ENCODE measurements around the gene FBXW11. TPM values are rescaled to one million over a fixed set of nuclear protein-coding genes. Genes with fewer than 3 reads are reported as not detected.
"Not testable (repeated sequence)": the region's sequence is repeated elsewhere in the genome, so short reads cannot be mapped to it uniquely, and the experiment has no call there.

Gene FBXW11
- total and polyA plus RNA-seq, 4 donors = 7.6 to 87.5 (median 35.2) TPM

DNA sequence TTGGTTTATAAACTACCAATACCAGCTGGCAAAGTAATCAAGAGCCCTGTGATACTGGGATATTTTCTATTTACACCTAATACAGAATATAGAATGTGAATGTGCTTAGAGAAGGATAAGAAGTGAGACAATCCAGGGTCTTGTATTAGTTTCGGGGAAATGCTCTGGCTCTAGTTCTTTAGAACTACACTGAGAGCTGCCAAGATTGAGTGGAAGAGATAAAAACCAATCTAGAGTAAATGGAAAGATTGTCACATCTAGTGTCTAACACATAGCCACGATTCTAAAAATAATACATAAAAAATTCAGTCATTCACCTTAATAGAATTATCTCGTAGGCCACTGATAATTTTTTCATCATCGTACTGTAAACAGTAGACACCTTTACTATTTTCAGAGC is 115.3 kb downstream of the FBXW11 start:
- Histone ChIP-seq H3K27me3 (ENCODE audit: control insufficient read depth in 3 of 3, insufficient read depth in 3 of 3, low read length in 2 of 3) (no peaks in the 10 kb centered on the region), H3K9me3 (ENCODE audit: control insufficient read depth in 4 of 4, insufficient read depth in 3 of 4, low read length in 3 of 4) (no peaks in the 10 kb centered on the region), H3K27ac (ENCODE audit: low read depth in 1 of 2, low read length in 1 of 2) (no peak overlapping the region), H3K36me3 (ENCODE audit: control insufficient read depth in 4 of 4, insufficient read depth in 4 of 4, low read length in 4 of 4) (peaks cover 0 to 17% (median 7%) of the 10 kb centered on the region in 4 donors), H3K4me1 (ENCODE audit: control insufficient read depth in 5 of 5, insufficient read depth in 5 of 5, low read length in 5 of 5) (peaks cover 0 to 27% (median 12%) of the 10 kb centered on the region in 5 donors), H3K9ac (ENCODE audit: insufficient read depth in 1 of 2, low read length in 2 of 2) (no peak overlapping the region), H3K4me3 (no peak overlapping the region)
- TF ChIP-seq, protein P1, sequence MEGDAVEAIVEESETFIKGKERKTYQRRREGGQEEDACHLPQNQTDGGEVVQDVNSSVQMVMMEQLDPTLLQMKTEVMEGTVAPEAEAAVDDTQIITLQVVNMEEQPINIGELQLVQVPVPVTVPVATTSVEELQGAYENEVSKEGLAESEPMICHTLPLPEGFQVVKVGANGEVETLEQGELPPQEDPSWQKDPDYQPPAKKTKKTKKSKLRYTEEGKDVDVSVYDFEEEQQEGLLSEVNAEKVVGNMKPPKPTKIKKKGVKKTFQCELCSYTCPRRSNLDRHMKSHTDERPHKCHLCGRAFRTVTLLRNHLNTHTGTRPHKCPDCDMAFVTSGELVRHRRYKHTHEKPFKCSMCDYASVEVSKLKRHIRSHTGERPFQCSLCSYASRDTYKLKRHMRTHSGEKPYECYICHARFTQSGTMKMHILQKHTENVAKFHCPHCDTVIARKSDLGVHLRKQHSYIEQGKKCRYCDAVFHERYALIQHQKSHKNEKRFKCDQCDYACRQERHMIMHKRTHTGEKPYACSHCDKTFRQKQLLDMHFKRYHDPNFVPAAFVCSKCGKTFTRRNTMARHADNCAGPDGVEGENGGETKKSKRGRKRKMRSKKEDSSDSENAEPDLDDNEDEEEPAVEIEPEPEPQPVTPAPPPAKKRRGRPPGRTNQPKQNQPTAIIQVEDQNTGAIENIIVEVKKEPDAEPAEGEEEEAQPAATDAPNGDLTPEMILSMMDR (IDR thresholded peaks at IDR 0.05; ENCODE audit: control extremely low read depth, extremely low read depth) = no peak
- ATAC-seq (ENCODE audit: insufficient read depth, low FRiP score) (no peak), DNase-seq (no peak)
- 93 to 94% methylated on average over 4 of the region's 4 CpGs for WGBS, 2 donors

DNA sequence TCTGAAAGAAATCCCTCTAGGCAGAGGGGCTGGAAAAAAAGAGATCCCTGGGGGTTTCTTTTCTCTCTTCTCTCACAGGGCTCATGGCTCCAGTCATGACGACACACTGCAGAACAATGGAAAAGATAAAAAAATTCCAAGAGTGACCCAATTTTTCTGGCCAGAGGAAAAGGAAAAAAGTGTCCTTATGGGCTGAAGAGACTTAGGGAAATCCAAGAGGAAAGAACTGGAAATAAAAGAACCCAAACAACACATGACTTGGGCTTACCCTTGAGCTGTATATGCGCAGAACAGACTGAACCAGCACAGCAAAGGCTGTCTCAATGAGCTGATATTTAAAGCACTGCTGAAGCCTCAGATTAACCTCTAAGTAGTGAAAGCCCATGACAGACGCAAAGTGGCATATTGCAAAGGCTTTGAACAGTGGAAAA is 118.4 kb downstream of the FBXW11 start:
- Histone ChIP-seq H3K4me1 (ENCODE audit: control insufficient read depth in 5 of 5, insufficient read depth in 5 of 5, low read length in 5 of 5) (peaks cover 0 to 18% (median 0%) of the 10 kb centered on the region in 5 donors), H3K36me3 (ENCODE audit: control insufficient read depth in 4 of 4, insufficient read depth in 4 of 4, low read length in 4 of 4) (peaks cover 0 to 17% (median 7%) of the 10 kb centered on the region in 4 donors), H3K27ac (ENCODE audit: low read depth in 1 of 2, low read length in 1 of 2) (no peak overlapping the region), H3K9me3 (ENCODE audit: control insufficient read depth in 4 of 4, insufficient read depth in 3 of 4, low read length in 3 of 4) (no peaks in the 10 kb centered on the region), H3K27me3 (ENCODE audit: control insufficient read depth in 3 of 3, insufficient read depth in 3 of 3, low read length in 2 of 3) (no peaks in the 10 kb centered on the region), H3K4me3 (no peak overlapping the region), H3K9ac (ENCODE audit: insufficient read depth in 1 of 2, low read length in 2 of 2) (no peak overlapping the region)
- no peak for DNase-seq
- 92 to 96% methylated on average over 3 of the region's 3 CpGs for WGBS, 2 donors
- TF ChIP-seq, protein P1 (IDR thresholded peaks at IDR 0.05; ENCODE audit: control extremely low read depth, extremely low read depth) = no peak
- ATAC-seq (ENCODE audit: insufficient read depth, low FRiP score) = no peak

DNA sequence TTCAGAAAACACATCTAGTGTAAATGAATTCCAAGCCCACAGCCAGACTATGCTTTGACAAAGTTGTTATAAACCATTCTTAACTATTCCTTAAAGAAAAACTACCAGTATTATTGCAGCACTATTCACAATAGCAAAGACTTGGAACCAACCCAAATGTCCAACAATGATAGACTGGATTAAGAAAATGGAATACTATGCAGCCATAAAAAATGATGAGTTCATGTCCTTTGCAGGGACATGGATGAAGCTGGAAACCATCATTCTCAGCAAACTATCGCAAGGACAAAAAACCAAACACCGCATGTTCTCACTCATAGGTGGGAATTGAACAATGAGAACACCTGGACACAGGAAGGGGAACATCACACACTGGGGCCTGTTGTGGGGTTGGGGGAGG is 120.4 kb downstream of the FBXW11 start:
- DNase-seq; ATAC-seq (ENCODE audit: insufficient read depth, low FRiP score); H3K9ac ChIP-seq (ENCODE audit: insufficient read depth in 1 of 2, low read length in 2 of 2); H3K4me3 ChIP-seq; H3K27ac ChIP-seq (ENCODE audit: low read depth in 1 of 2, low read length in 1 of 2); H3K9me3 ChIP-seq (ENCODE audit: control insufficient read depth in 4 of 4, insufficient read depth in 3 of 4, low read length in 3 of 4); H3K27me3 ChIP-seq (ENCODE audit: control insufficient read depth in 3 of 3, insufficient read depth in 3 of 3, low read length in 2 of 3): not testable (repeated sequence)
- peaks cover 0 to 11% (median 0%) of the 10 kb centered on the region in 5 donors for H3K4me1 ChIP-seq (ENCODE audit: control insufficient read depth in 5 of 5, insufficient read depth in 5 of 5, low read length in 5 of 5)
- no CpG with 5 or more reads among the region's 2 CpGs for WGBS, 2 donors
- peaks cover 0 to 13% (median 6%) of the 10 kb centered on the region in 4 donors for H3K36me3 ChIP-seq (ENCODE audit: control insufficient read depth in 4 of 4, insufficient read depth in 4 of 4, low read length in 4 of 4)

DNA sequence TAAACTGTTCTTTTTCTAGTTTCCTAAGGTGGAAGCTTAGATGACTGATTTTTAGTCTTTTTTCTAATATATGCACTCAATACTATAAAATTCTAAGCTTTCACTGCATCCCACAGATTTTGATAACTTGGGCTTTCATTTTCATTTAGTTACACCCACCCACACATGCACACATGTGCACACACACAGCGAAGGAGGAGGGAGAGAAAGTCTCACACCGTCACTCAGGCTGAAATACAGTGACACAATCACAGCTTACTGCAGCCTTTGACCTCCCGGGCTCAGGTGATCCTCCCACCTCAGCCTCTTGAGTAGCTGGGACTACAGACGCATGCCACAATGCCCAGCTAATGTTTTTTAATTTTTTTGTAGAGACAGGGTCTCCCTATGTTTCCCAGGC is 124.3 kb downstream of the FBXW11 start:
- ATAC-seq (ENCODE audit: insufficient read depth, low FRiP score) = no peak
- Histone ChIP-seq H3K27me3 (ENCODE audit: control insufficient read depth in 3 of 3, insufficient read depth in 3 of 3, low read length in 2 of 3) (no peaks in the 10 kb centered on the region), H3K4me1 (ENCODE audit: control insufficient read depth in 5 of 5, insufficient read depth in 5 of 5, low read length in 5 of 5) (peaks cover 0 to 2% (median 0%) of the 10 kb centered on the region in 5 donors), H3K4me3 (no peak overlapping the region), H3K9me3 (ENCODE audit: control insufficient read depth in 4 of 4, insufficient read depth in 3 of 4, low read length in 3 of 4) (peaks cover 0 to 2% (median 0%) of the 10 kb centered on the region in 4 donors), H3K9ac (ENCODE audit: insufficient read depth in 1 of 2, low read length in 2 of 2) (no peak overlapping the region), H3K27ac (ENCODE audit: low read depth in 1 of 2, low read length in 1 of 2) (no peak overlapping the region), H3K36me3 (ENCODE audit: control insufficient read depth in 4 of 4, insufficient read depth in 4 of 4, low read length in 4 of 4) (peaks cover 6 to 13% (median 7%) of the 10 kb centered on the region in 4 donors)
- TF ChIP-seq, protein P1 (IDR thresholded peaks at IDR 0.05; ENCODE audit: control extremely low read depth, extremely low read depth) = no peak
- DNase-seq = no peak
- 73 to 86% methylated on average over 4 of the region's 4 CpGs for WGBS, 2 donors
